ENCODE data around the gene PKNOX2.

PKNOX2 gene

DNA sequence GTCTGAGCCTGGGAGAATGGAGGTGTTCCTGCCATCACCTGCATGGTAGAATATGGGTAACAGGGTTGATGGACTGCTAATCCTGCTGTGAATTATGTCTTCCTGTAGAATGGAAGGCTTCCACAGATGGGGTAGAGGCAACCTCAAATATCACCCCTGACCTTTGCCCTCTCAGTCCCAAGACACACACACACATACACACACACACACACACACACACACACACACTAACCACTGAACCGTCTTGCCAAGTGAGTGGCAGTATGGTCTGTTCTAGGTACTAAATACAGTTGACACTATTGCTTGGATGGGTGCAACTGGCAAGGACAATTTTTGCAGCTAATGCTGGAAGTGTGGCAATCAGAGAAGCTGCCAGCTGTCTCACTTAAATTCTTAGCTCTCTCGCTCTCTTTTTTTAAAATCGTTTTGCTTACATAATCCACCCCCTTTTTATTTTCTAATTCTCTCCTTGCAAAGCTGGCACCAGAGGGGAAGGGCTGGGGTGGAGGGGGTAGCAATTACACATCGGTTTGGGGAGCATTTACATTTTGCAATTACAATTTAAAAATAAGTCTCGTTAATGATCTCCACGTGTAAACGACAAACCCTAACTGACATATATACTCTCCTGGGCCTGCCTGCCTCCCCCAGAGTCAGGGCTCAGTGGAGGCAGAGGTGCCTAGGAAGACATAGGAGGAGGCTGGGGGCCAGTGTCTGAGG, 169.0 kb downstream of the PKNOX2 start:
- no peak for DNase-seq (ENCODE audit: low read depth in 2 of 2, low spot score in 1 of 2)

DNA sequence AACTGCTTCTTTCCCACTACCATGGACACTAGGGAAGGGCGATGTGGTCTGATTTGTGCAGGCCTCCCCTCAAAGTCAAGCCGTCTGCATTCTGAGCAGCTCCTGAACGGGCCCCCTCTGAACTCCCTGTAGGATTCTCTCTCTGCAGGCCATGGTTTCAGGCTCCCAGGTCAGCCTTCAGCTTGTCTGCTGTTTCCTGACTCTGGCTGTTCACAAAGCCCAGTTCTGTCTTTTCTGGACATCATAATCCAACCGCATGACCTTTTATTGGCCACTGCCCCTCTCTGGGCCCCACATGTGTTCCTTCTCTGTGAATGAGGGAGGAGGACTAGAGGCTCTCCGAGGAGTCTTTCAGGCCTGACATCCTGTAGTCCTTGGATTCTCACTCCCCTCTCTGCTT, 170.6 kb downstream of the PKNOX2 start:
- no peak for DNase-seq (ENCODE audit: low read depth in 2 of 2, low spot score in 1 of 2)

DNA sequence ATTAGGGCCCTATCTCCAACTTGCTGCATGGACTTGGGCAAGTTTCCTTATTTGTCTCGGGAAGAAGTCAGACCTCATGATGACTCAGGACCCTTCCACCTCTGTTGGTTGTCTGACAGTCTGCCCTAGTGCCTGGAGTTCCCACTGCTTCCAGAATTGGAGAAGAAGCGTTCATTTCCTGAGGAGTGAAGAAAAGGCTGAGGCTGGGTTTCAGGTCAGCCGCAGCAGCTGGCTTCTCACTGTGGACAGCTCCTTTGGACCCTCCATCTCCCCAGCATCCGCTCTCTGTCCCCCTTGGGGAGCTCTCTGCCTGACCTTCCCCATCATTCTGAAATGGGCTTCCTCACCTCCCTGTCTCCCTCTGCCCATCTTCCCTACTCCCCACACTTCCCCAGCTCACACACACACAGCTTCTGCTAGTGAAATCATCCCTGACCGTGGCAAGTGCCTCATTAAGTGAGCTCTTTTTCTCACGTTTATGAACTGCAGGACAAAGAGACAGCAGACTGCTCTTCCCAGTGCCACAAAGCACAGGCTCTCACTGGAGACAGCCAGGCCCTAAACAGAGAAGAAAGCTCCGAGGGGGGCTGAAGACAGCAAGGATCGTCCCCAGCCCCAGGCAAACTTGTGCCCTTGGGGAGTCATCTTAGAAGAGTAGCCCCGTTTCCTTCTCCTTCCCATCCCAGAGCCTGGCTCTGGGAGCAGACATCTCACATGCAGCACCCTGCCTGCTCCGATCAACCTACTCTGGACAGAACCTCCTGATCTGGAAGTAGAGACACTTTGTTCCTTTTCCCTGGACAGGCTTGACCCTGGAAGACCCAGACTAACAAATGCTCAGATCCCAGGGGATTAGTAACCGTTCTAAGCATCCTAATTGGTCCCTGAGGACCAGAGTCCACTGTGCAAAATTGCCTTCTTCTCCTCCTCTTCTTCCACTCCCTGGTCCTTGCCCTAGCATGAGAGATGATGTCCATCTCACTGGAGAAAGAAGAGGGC, 173.6 kb downstream of the PKNOX2 start:
- no peak for DNase-seq (ENCODE audit: low read depth in 2 of 2, low spot score in 1 of 2)

DNA sequence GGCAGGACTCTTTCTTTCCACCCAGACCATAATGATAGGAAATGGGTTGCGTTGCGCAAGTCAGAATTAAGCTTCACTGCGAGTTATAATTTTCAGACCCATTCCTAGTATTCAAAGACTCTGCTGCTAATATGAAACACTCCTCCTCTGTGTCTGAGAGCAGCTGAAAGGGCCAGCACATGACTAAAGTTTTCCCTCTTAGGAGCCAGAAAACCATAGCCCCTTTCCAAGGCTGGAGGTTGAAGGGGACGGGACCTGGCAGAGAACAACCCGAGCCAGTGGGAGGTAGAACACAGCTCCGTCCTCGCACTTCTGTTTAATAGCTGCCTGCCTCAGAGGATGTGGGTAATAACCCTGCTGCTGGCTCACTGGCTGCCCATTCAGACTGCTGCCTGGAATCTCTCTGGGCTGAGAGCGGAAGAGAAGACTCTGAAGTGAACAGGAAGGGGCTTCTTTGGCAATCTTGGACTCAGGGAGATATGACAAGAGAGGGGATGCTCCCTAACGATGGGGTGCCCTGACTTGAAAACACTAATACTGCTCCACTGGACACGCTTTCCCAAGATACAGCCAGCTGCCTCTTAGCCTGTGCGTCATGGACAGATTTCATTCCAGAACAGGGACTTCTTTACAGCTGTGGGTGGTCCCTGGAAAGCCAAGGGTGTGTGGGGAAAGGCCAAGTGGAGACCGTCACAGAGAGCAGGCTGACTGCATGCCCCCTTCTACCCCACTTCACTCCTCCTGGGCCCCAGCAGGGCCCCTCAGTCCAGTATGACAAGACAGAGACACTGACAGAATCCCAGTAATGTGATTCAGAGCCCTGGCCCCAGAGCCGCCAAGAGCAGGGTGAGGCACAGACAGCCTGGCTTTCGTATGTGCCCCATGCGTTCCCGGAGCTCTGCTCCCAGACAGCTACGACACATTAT, 174.6 kb downstream of the PKNOX2 start:
- no peak for DNase-seq (ENCODE audit: low read depth in 2 of 2, low spot score in 1 of 2)

DNA sequence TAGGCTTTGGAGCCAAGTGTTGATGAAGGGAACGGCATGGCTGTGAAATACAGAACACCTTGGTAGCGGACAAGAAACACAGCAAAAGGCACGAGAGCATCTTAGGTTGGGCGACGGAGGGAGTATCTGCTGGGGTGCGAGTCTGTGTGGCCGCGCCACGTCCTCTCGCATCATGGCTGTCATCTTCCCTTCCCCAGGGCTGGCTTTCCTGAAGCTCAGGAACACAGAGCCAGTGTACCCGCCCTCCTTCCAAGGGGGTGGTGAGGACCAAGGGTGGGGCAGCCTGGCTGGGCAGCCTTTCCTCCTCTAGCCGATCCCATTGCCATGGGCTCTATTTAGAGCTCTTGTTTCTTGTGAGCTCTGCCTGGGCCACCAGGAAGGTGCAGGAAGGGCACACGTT, 177.1 kb downstream of the PKNOX2 start:
- DNase-seq (ENCODE audit: low read depth in 2 of 2, low spot score in 1 of 2): no peak

DNA sequence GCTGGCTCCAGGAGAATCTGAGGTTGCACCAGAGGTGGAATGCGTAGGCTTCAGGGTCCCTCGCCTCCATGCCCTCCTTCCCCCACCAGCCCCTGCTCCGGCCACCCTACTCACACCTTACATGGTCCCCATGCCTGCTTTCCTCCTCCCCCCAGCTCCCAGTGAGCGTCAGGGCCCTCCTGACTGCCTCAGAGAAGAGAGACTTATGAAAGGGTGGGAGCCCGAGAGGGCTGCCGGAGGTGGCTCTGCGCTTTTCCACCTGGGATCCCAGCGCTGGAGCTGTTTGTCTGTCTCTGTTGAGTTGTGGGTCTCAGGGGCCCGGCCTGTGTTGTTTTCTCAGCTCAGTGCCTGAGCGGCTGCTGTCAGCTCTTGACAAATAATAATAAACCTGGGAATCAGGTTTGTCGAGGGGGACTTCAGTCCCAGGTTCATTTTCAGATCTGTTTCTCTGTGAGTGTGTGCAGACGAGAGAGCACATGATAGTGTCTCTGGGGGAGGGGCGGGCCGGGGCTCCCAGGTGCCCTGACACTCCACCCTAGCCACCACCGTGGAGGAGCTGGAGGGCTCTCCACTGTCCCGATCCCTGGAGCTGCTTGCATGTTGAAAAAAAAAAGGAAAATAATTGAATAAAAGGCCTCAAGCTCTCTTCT, 177.9 kb downstream of the PKNOX2 start:
- no peak for DNase-seq (ENCODE audit: low read depth in 2 of 2, low spot score in 1 of 2)

DNA sequence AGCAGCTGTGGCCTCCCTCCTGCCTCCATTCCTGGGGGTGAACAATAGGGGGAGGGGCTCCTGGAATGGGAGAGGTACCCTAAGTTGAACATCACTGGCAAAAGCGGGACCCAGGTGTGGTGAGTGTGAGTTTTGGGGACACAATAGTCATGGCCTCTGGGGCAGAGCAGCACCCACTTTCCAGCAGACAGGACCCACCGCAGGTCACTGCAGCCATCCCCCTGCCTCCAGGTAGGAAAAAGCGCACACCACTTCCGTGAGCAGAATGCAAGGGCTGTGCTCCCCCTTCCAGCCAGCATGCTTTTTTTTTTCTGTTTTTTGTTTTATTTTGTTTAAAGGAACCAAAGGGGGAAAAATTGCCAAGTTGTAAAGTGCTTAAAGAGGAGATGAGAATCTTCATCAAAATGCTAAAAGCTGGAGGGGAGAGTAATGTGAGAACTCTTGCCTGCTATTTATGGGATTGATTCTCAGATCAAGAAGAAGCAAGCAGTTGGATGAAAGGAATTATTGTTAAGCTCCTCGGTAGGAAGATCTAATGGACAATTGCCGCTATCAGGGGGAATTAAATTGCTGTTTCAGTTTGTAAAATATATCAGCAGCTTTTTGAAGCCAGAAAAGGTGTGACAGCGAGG, 178.7 kb downstream of the PKNOX2 start:
- DNase-seq (ENCODE audit: low read depth in 2 of 2, low spot score in 1 of 2): no peak

DNA sequence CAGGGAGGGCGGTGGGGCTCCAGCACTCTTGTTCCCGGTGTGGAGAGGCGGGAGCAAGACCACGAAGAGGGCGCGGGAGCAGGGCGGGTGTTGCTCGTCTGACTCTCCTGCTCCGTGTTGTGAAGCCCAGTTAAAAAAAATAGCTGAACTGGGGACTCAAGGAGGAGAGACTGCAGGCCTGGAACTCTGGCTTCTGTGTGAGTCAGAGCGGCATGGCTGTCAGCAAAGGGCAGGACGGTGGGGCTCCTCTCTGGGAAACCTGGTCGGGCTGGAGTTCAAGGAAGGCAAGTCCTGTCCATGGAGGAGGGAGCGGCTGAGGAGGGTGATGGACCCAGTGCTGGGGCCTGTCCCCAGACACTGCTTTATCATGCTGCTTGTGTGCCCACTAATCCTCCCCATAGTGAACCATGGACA, 179.2 kb downstream of the PKNOX2 start:
- DNase-seq (ENCODE audit: low read depth in 2 of 2, low spot score in 1 of 2): no peak

DNA sequence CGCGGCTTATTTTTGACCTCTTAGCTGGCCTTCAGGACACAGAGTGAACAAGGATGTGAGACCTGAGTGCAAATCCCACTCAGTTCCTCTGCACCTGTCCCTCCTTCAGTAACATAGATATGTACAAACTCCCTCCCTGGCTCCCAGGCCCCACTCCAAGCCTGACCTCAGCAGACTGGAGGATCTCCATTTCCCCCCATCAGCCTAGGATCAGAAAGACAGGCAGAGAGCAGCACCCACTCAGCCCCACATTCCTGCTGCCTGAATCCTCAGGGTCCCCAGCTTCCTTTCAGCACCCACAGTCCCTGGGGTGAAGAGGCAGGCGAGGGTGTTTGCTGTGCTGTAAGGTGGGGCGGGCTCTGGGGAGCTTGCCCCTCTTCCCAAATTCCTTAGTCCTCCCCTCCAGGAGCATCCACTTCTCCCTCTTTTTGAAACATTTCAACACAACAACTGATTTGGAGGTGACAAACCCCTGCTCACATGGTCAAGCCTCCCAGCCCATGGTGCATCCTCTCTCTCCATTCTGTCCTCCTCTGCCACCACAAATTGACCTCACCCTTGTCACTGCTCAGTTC, 180.4 kb downstream of the PKNOX2 start:
- no peak for DNase-seq (ENCODE audit: low read depth in 2 of 2, low spot score in 1 of 2)

DNA sequence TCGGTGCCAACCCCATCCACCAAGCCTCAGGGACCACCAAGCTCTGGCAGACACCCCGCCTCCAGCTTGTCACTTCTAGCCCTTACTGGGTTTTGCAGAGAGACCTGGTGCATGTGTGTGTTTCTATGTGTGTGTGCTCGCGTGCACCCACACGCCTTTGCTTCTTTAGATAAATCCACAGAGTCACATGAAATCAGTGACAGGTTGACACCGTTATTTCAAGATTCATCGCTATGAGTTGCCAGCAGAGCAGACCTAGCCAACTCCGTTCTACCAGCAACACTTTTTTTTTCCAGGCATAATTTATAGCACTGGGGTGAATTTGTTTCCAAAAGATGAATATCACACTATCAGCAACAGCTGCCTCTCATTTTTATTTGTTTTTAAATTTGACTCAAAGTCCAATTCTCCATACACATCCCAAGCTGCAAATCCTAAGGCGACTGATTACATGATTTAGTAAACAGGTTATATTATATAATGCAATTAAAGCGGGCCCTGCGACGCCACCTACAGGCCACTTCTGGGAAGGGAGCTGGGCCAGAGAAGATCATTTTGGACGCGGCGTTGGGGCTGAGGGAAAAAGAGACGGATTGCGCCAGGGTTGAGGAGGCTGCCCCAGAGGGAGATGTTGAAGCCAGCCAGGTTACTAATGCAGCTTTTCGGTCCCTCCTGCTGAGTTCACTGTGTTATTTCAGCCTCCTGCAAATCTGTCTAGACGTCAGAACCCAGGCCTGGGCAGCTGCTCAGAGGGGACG, 181.0 kb downstream of the PKNOX2 start:
- DNase-seq (ENCODE audit: low read depth in 2 of 2, low spot score in 1 of 2): no peak

DNA sequence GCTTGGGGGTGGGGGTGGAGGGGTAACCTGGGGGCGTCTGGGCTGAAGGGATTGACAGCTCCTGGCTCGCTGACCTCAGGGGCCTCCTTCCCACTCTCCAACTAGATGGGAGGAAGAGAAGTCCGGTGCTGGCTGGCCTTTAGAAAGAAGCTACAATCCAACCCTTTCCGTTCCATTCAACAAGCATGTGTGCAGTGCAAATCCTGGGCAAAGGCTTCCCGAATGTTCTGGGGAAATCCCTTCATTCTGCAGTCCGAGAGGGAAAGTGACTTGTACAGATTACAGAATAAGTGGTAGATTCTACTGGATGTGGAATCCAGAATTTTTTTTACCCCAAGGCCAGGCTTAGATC, 181.6 kb downstream of the PKNOX2 start:
- no peak for DNase-seq (ENCODE audit: low read depth in 2 of 2, low spot score in 1 of 2)

DNA sequence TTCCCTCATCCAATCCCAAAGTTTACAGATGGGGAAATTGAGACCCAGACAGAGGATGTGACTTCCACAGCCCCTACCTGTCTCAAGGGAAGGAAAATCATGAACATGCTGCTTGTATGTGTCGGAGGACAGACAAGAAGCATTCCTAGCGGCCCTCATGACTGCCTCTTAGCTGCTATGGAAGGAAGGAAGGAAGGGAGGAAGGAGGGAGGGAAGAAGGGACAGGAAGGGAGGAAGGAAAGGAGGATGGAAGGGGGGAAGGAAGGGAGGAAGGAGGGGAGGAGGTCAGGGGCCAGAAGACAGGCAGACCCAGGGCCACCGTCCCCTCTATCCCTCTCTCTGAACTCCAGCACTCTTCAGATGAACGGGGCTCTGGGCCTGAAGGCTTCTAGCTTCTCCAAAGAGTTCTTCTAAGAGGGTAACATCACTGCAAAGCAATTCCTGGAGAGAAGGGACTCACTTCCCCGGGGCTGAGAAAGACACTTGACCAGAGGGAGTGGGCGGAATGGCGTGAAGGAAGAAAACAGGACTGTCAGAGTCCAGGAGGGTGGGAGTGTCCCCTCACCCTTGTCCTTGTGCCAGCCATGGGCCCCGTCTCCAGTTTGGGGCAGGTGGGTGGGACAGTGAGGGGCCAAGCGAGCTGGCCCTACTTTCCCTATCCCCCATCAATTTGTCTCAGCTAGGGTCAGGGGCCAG, 182.2 kb downstream of the PKNOX2 start:
- DNase-seq (ENCODE audit: low read depth in 2 of 2, low spot score in 1 of 2): no peak

DNA sequence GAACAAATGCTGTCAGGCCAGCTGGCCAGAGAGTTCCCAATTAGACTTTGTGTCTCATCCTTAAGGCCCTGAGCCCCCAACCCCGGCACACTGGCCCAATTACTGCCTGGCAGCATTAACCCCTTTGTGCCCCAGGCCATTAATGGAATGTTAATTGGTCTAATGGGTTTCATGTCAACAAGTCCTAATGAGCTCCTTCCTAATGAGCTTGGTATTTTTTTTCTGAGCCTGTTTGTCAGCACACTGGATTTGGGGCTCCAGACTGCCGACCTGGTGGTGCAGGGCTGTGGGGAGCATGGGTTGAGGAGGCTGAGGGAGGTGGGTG, 182.7 kb downstream of the PKNOX2 start:
- no peak for DNase-seq (ENCODE audit: low read depth in 2 of 2, low spot score in 1 of 2)

DNA sequence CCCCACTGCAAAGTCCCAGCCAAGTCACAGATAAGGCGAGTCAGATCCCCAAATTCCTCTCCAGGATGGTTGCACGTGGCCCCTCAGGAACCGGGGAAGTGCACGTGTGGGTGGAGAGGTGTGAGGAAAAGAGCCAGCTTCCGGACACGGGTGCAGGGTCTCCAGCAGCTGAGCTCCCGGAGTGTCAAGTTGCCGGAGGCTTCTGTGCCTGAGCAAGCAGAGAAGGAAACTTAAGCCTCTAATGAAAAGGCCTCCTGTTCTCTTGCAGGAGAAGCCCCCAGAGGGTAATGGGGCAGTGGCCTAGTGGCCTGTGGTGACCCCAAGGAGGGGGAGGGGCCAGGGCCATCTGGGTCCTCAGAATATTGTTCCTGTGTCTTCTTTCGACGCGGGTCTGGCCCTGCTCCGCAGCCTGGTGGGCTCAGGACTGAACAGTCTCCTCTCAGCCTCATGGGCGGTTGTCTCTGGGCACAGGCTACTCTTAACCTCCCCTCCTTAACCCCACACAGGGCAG, 183.6 kb downstream of the PKNOX2 start:
- DNase-seq (ENCODE audit: low read depth in 2 of 2, low spot score in 1 of 2): no peak

DNA sequence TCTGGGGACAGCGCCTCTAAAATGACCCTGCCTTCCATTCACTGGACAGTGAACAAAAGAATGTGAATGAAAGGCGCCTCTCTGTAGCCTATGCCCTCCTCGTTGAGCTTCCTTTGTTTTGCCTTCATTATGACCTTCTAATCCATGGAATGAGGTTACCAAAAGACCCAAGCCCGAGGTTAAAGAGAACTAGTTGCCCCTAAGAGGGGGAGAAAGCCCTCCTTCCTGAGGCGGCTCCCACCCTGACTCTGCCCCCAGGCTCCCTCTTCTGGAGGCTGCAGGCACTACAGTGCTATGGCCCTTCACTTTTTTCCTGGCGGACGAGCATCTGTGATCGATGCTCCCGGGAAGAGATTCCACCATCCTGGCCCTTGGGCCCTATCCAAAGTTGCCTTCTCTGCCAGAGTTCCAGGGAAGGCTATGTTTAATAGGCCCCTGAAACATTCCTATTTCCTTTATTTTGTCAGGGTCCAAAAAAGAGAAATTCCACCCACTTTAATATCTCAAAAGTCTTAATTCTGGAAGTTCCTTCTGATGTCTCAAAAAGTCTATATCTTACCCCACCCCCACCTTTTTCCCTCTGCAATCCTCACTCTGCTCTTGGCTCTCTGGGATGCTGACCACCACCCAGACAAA, 184.2 kb downstream of the PKNOX2 start:
- peak in 1 of 2 donors; percentile 6 for DNase-seq (ENCODE audit: low read depth in 2 of 2, low spot score in 1 of 2)

DNA sequence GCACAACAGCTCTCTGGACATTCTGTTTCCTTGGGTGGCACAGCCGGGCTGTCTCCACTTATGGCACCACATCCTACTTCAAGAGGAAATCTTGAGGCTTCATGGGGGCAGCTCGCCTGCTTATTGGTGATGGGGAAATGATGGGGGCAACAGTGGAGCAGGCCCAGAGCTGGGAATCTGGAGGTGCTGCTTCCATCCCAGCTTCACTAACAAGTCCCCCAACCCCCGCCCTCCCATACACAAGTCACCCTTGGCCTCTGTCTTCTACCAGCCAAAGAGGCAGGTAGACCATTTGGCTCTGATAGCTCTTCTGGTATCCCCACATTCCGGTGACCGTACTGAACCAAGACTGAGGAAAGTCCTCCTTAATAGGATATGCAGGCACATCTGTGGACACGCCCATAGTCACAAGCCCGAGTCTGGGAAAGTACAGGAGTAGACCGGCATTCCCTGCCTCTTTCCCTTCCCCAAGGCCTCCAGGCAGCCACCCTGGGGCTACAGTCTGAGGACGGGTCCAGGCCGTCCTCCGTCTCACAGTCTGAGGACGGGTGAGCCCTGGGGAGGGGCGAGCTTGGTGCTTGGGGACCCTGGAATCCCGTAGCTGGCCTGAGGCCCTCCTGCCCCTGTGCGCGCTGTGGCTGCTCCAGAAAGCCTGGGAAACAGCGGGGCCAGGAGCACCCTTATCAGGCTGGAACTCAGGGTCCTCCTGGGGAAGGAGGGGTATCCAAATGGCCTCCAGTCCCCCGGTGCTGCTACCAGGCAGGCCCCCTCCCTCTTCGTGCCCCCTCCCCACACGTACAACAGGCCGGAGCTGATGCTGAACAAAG, 185.9 kb downstream of the PKNOX2 start:
- no peak for DNase-seq (ENCODE audit: low read depth in 2 of 2, low spot score in 1 of 2)

Data from stimulated activated CD8-positive, alpha-beta memory T cell treated with anti-CD3 and anti-CD28 coated beads, Interleukin-4, amount 100 ng/mL, for 4 hours (primary cell).